Retinal pigment epithelial cell (primary cell): ENCODE measurements around the gene RBL2.
"Not testable (repeated sequence)": the region's sequence is repeated elsewhere in the genome, so short reads cannot be mapped to it uniquely, and the experiment has no call there.

Source experiments
- DNase-seq: peaks from one replicate; pipeline ENCODE4 v3.0.0-alpha.2; 2010; ENCODE audit warnings: low read depth
- H3K4me3 ChIP-seq: 2 replicates; pipeline ENCODE4 v1.5.1; 2011; ENCODE audit warnings: mild to moderate bottlenecking, low read length, control low read depth, moderate library complexity
- CTCF ChIP-seq: conservative IDR thresholded peaks from 2 replicates; pipeline ENCODE4 v1.5.1; 2011; ENCODE audit warnings: low read depth, low read length, control low read depth, inconsistent platforms

Gene RBL2

GRCh38 chr16:53434377-53435065 is at the start of gene RBL2:
Gene RBL2, plus strand, starts transcription at chr16:53434471. Its CDS starts 86 bp downstream, at chr16:53434557.
- DNase-seq: peak; percentile 15
- peak within 1 kb of the TSS; percentile 96 for H3K4me3 ChIP-seq
- TF ChIP-seq CTCF: no peak

GRCh38 chr16:53384610-53385009 is 49.7 kb upstream of the RBL2 start:
- not testable (repeated sequence) for DNase-seq, H3K4me3 ChIP-seq

DNA sequence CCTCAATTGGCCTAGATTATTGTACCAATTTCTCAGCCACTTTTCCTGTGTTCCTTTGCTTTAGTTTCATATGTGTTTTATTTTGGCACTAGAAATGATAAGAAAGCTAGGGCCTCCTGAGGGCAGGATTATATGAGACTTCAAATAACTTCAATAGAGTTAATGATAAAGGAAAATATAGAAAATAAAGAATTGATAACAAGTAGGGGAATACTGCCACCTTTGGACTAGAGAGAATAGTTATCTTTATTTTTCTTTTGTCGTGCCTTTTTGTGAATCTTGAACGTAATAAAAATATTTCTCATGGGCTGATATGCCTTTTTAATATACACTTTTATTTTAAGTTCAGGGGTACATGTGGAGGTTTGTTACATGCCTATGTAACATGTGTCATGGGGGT is 29.3 kb upstream of the RBL2 start:
- DNase-seq: no peak
- no peak for TF ChIP-seq CTCF
- no peak overlapping the region for H3K4me3 ChIP-seq

DNA sequence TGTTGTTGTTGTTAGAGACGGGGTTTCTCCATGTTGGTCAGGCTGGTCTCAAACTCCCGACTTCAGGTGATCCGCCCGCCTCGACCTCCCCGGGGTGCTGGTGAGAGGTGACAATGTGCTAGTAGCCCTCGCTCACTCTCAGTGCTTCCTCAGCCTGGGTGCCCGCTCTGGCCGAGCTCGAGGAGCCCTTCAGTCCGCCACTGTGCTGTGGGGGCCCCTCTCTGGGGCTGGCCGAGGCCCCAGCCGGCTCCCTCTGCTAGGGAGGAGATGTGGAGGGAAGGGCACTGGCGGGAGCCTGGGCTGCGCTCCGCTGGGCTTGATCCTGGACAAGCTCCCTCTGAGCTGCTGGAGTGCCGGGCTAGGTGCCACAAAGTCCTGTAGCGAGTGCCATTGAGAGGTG is 21.7 kb upstream of the RBL2 start:
- H3K4me3 ChIP-seq: no peak overlapping the region
- no peak for TF ChIP-seq CTCF
- DNase-seq: no peak

DNA sequence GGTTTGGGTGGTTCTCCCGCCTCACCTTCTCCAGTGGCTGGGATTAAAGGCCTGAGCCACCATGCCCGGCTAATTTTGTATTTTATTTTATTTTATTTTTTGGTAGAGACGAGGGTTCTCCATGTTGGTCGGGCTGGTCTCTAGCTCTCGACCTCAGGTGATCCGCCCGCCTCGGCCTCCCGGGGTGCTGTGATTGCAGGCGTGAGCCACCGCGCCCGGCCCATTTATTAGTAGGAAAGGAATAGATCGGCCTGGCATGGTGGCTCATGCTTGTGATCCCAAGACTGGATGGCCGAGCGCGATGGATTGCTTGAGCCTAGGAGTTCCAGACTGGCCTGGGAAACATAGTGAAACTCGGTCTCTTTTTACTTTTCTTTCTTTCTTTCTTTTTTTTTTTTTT is 20.4 kb upstream of the RBL2 start:
- no peak overlapping the region for H3K4me3 ChIP-seq
- no peak for DNase-seq
- no peak for TF ChIP-seq CTCF

DNA sequence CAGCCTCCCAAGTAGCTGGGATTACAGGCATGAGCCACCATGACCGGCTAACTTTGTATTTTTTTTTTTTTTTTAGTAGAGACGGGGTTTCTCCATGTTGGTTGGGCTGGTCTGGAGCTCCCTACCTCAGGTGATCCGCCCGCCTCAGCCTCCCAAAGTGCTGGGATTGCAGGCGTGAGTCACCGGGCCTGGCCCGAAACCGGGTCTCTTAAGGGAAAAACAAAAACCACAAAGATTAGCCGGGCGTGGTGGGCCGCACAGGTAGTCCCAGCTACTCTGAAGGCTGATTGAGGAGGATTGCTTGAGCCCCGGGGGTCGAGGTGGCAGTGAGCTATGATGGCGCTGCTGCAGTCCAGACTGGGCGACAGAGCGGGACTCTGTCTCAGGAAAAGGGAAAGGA is 19.9 kb upstream of the RBL2 start:
- no peak for TF ChIP-seq CTCF
- H3K4me3 ChIP-seq: no peak overlapping the region
- no peak for DNase-seq

DNA sequence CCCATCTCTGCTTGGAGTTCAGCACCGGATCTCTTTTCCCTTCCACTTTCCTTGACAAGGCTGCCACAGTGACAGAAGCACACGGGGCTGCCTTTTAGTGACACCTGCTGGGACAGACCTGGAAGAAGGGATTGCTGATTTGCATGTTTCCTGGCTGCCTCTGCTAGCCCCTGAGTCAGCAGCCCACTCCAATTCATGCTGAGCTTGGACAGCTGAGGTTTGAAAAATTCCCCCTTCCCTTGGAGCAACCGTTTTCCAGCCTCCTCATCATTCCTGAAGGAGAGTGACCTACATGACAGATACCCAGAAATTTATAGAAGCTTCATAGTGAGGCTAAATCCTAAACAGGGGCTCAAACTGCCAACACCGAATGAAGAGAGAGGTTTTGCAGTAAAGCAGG is 18.8 kb upstream of the RBL2 start:
- DNase-seq: no peak
- no peak overlapping the region for H3K4me3 ChIP-seq
- no peak for TF ChIP-seq CTCF
